SU-DHL-6 (cell line): ENCODE measurements around the gene RAPGEF4.

Source experiments
- EZH2phosphoT487 ChIP-seq: fragments of 200-600 bp; sonication (generic), shearing (Covaris generic); conservative IDR thresholded peaks from 2 replicates; pipeline ENCODE4 v1.6.1; 2018; ENCODE audit warnings: mild to moderate bottlenecking, antibody characterized with exemption, low read length, moderate library complexity, mixed read lengths
- TF ChIP-seq, protein P1 (sequence below): fragments of 200-600 bp; sonication (generic); IDR thresholded peaks from one replicate; pipeline ENCODE4 v1.5.1; 2017; ENCODE audit warnings: antibody characterized with exemption, mild to moderate bottlenecking, low read length, moderate library complexity; ENCODE audit not compliant: insufficient read depth, poor library complexity, severe bottlenecking

- TF ChIP-seq, protein P1, sequence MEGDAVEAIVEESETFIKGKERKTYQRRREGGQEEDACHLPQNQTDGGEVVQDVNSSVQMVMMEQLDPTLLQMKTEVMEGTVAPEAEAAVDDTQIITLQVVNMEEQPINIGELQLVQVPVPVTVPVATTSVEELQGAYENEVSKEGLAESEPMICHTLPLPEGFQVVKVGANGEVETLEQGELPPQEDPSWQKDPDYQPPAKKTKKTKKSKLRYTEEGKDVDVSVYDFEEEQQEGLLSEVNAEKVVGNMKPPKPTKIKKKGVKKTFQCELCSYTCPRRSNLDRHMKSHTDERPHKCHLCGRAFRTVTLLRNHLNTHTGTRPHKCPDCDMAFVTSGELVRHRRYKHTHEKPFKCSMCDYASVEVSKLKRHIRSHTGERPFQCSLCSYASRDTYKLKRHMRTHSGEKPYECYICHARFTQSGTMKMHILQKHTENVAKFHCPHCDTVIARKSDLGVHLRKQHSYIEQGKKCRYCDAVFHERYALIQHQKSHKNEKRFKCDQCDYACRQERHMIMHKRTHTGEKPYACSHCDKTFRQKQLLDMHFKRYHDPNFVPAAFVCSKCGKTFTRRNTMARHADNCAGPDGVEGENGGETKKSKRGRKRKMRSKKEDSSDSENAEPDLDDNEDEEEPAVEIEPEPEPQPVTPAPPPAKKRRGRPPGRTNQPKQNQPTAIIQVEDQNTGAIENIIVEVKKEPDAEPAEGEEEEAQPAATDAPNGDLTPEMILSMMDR, result no peak
- no peak for TF ChIP-seq EZH2phosphoT487
These were observed 150.4 kb downstream of the RAPGEF4 start for GRCh38 chr2:172885996-172886395.
